ENCODE data around the gene PDE7B. TPM values are rescaled to one million over a fixed set of nuclear protein-coding genes. Genes with fewer than 3 reads are reported as not detected.

The PDE7B gene
- polyA plus RNA-seq, 1 donor (not counting 4 experiments of a cell fraction or from before 2014, with no cell fraction given): 0.01 TPM

- dilution Hi-C loops (cut with MboI; ENCODE audit: extremely low pct_ligation_motif_present, low sequenced_read_pairs): no loop called here
- no peaks in the 10 kb centered on the region for H3K4me1 ChIP-seq (ENCODE audit: control insufficient read depth, extremely low read depth, insufficient read depth, low read length)
- TF ChIP-seq CTCF (optimal IDR thresholded peaks at IDR 0.05 in 1 of 3, IDR thresholded peaks at IDR 0.05 in 1 of 3, conservative IDR thresholded peaks at IDR 0.05 in 1 of 3; ENCODE audit: extremely low read depth in 1 of 3, insufficient read depth in 2 of 3, low read length in 3 of 3) (no peak), EZH2 (IDR thresholded peaks at IDR 0.05; ENCODE audit: low read length) (no peak)
- H2AFZ ChIP-seq (ENCODE audit: control insufficient read depth, low read length): no peak overlapping the region
- no peak overlapping the region for H3K4me3 ChIP-seq (ENCODE audit: control insufficient read depth in 2 of 3, extremely low read depth in 1 of 3, insufficient read depth in 2 of 3, low read depth in 1 of 3, low read length in 3 of 3)
- H4K20me1 ChIP-seq (ENCODE audit: control insufficient read depth, extremely low read depth, insufficient read depth, low read length): no peaks in the 10 kb centered on the region
- no peak overlapping the region for H3K9ac ChIP-seq (ENCODE audit: control insufficient read depth, extremely low read depth, insufficient read depth, low read length)
- H3K36me3 ChIP-seq (ENCODE audit: control insufficient read depth in 2 of 2, extremely low read depth in 1 of 2, insufficient read depth in 2 of 2, low read length in 2 of 2): no peaks in the 10 kb centered on the region
- no peak for FAIRE-seq
- H3K27me3 ChIP-seq (ENCODE audit: control insufficient read depth, extremely low read depth, insufficient read depth, low read length): no peaks in the 10 kb centered on the region
- H3K27ac ChIP-seq (ENCODE audit: control insufficient read depth, insufficient read depth, low read length): no peak overlapping the region
- no peak overlapping the region for H3K4me2 ChIP-seq (ENCODE audit: control insufficient read depth, extremely low read depth, insufficient read depth, low read depth, low read length)
- no peaks in the 10 kb centered on the region for H3K9me3 ChIP-seq (ENCODE audit: control insufficient read depth, low read depth, low read length)
- H3K9me1 ChIP-seq (ENCODE audit: control insufficient read depth, extremely low read depth, insufficient read depth, low read length): no peaks in the 10 kb centered on the region
- no peaks in the 10 kb centered on the region for H3K79me2 ChIP-seq (ENCODE audit: control insufficient read depth, insufficient read depth, low read length)
- no peak for DNase-seq (ENCODE audit: low read depth, low spot score)
Observed at GRCh38 chr6:136020691-136021090, 169.2 kb downstream of the PDE7B start.

- H3K36me3 ChIP-seq (ENCODE audit: control insufficient read depth in 2 of 2, extremely low read depth in 1 of 2, insufficient read depth in 2 of 2, low read length in 2 of 2): no peaks in the 10 kb centered on the region
- H3K79me2 ChIP-seq (ENCODE audit: control insufficient read depth, insufficient read depth, low read length): no peaks in the 10 kb centered on the region
- TF ChIP-seq EZH2 (IDR thresholded peaks at IDR 0.05; ENCODE audit: low read length) (no peak), CTCF (optimal IDR thresholded peaks at IDR 0.05 in 1 of 3, IDR thresholded peaks at IDR 0.05 in 1 of 3, conservative IDR thresholded peaks at IDR 0.05 in 1 of 3; ENCODE audit: extremely low read depth in 1 of 3, insufficient read depth in 2 of 3, low read length in 3 of 3) (no peak)
- no peak overlapping the region for H2AFZ ChIP-seq (ENCODE audit: control insufficient read depth, low read length)
- no peak overlapping the region for H3K9ac ChIP-seq (ENCODE audit: control insufficient read depth, extremely low read depth, insufficient read depth, low read length)
- no peak overlapping the region for H3K27ac ChIP-seq (ENCODE audit: control insufficient read depth, insufficient read depth, low read length)
- no peak for DNase-seq (ENCODE audit: low read depth, low spot score)
- H3K9me1 ChIP-seq (ENCODE audit: control insufficient read depth, extremely low read depth, insufficient read depth, low read length): no peaks in the 10 kb centered on the region
- no peaks in the 10 kb centered on the region for H3K4me1 ChIP-seq (ENCODE audit: control insufficient read depth, extremely low read depth, insufficient read depth, low read length)
- H3K27me3 ChIP-seq (ENCODE audit: control insufficient read depth, extremely low read depth, insufficient read depth, low read length): no peaks in the 10 kb centered on the region
- no peak for FAIRE-seq
- no peak overlapping the region for H3K4me3 ChIP-seq (ENCODE audit: control insufficient read depth in 2 of 3, extremely low read depth in 1 of 3, insufficient read depth in 2 of 3, low read depth in 1 of 3, low read length in 3 of 3)
- H3K9me3 ChIP-seq (ENCODE audit: control insufficient read depth, low read depth, low read length): no peaks in the 10 kb centered on the region
- dilution Hi-C loops (cut with MboI; ENCODE audit: extremely low pct_ligation_motif_present, low sequenced_read_pairs): no loop called here
- H4K20me1 ChIP-seq (ENCODE audit: control insufficient read depth, extremely low read depth, insufficient read depth, low read length): no peaks in the 10 kb centered on the region
- H3K4me2 ChIP-seq (ENCODE audit: control insufficient read depth, extremely low read depth, insufficient read depth, low read depth, low read length): no peak overlapping the region
Observed at GRCh38 chr6:136022224-136022874, 170.8 kb downstream of the PDE7B start.
